K562 (cell line): ENCODE results near the gene MN1. TPM values are rescaled to one million over a fixed set of nuclear protein-coding genes. Genes with fewer than 3 reads are reported as not detected.

ENCODE experiments used
- ATAC-seq: fragments of 200-7000 bp; cut with Tn5 transposase; 3 replicates; pipeline ENCODE4 v1.9.1; 2020; ENCODE audit warnings: moderate library complexity
- BruUV-seq: library from RNA; stranded (reverse); fragments of 400-500 nt; replicated peaks from 2 replicates; lab custom pipeline; 2021; lab: Mats Ljungman, UMichigan
- CTCF ChIA-PET: fragments of 300-600 bp; formaldehyde crosslinking; extraction: SDS; loops from one replicate; lab custom pipeline; 2021; ENCODE audit warnings: low intra/inter-chr PET ratio; lab: Yijun Ruan, JAX
- POLR2A ChIA-PET: fragments of 300-600, 350-650 bp; sonication (Branson Sonifier 250); formaldehyde crosslinking; extraction: SDS; loops from one replicate; lab custom pipeline; 2021; ENCODE audit warnings: antibody characterized with exemption, inconsistent platforms; lab: Yijun Ruan, JAX
- DNase-seq, 4 experiments: peaks; one replicate each; pipeline versions ENCODE4 v3.0.0 to v3.0.0-alpha.2; 2011 to 2018; ENCODE audit warnings: low spot score in 3 of 4, mixed read lengths in 3 of 4; ENCODE audit errors: extremely low read depth in 1 of 4
- FAIRE-seq: peaks from 2 replicates; lab custom pipeline; 2011; peaks lifted over from hg19 to GRCh38; lab: Jason Lieb, UNC
- H2AFZ ChIP-seq: 2 replicates; pipeline ENCODE4 v1.6.0; 2011; ENCODE audit warnings: low read depth, low read length, control low read depth, inconsistent platforms
- H3K27ac ChIP-seq: fragments of 200-600 bp; 3 replicates; pipeline ENCODE4 v1.8.0; 2011; ENCODE audit warnings: low read depth, mild to moderate bottlenecking, control low read depth, inconsistent platforms, low read length, moderate library complexity, mixed read lengths; ENCODE audit errors: extremely low read depth
- H3K27me3 ChIP-seq, 2 experiments: fragments of 300-600 bp in 1 of 2; 2 replicates in 1 of 2; 3 replicates in 1 of 2; pipeline versions ENCODE4 v1.6.0 to v1.8.0; 2011; ENCODE audit warnings: inconsistent platforms in 2 of 2, low read length in 2 of 2, mild to moderate bottlenecking in 1 of 2, mixed read lengths in 1 of 2, moderate library complexity in 1 of 2; ENCODE audit not compliant: control insufficient read depth in 2 of 2, insufficient read depth in 2 of 2
- H3K36me3 ChIP-seq: fragments of 300-600 bp; 3 replicates; pipeline ENCODE4 v1.8.0; 2011; ENCODE audit warnings: mild to moderate bottlenecking, low read length, inconsistent platforms; ENCODE audit not compliant: control insufficient read depth, insufficient read depth
- H3K4me1 ChIP-seq, 2 experiments: fragments of 200-600 bp in 1 of 2; replicated peaks in 1 of 2; 2 replicates in 1 of 2; 3 replicates in 1 of 2; pipeline versions ENCODE4 v1.5.1 to v1.8.0; 2011; ENCODE audit warnings: inconsistent platforms in 2 of 2, low read length in 2 of 2, mild to moderate bottlenecking in 1 of 2, mixed read lengths in 1 of 2, moderate library complexity in 1 of 2; ENCODE audit not compliant: control insufficient read depth in 2 of 2, insufficient read depth in 2 of 2
- H3K4me2 ChIP-seq: 2 replicates; pipeline ENCODE4 v1.6.1; 2011; ENCODE audit warnings: low read length, control low read depth, inconsistent platforms, mixed read lengths; ENCODE audit not compliant: insufficient read depth
- H3K4me3 ChIP-seq: fragments of 200-600 bp; sonication (generic), shearing (Covaris generic); 2 replicates; pipeline ENCODE4 v1.5.1; 2016; ENCODE audit warnings: control low read depth, inconsistent platforms
- H3K79me2 ChIP-seq: fragments of 200-600 bp; 3 replicates; pipeline ENCODE4 v1.8.0; 2011; ENCODE audit warnings: low read length, inconsistent platforms; ENCODE audit not compliant: control insufficient read depth, insufficient read depth
- H3K9ac ChIP-seq, 2 experiments: 2 replicates each; pipeline versions ENCODE4 v1.6.0 to v1.6.1; 2011; ENCODE audit warnings: low read depth in 2 of 2, low read length in 2 of 2, control low read depth in 1 of 2, inconsistent platforms in 1 of 2, mild to moderate bottlenecking in 1 of 2, mixed read lengths in 1 of 2; ENCODE audit not compliant: insufficient read depth in 1 of 2
- H3K9me1 ChIP-seq: one replicate; pipeline ENCODE4 v1.6.0; 2011; ENCODE audit warnings: inconsistent platforms, mild to moderate bottlenecking, low read length, moderate library complexity; ENCODE audit not compliant: control insufficient read depth, insufficient read depth
- H3K9me3 ChIP-seq: replicated peaks from 2 replicates; pipeline ENCODE4 v1.5.1; 2011; ENCODE audit warnings: low read depth, low read length, inconsistent platforms; ENCODE audit not compliant: control insufficient read depth, insufficient read depth
- H4K20me1 ChIP-seq: replicated peaks from 2 replicates; pipeline ENCODE4 v1.6.1; 2011; ENCODE audit warnings: low read length, inconsistent platforms, mixed read lengths; ENCODE audit not compliant: control insufficient read depth, insufficient read depth
- BCOR ChIP-seq: fragments of 450-650 bp; IDR thresholded peaks from 2 replicates; pipeline ENCODE4 v1.6.1; 2016
- HDAC2 ChIP-seq: fragments of 450-650 bp; IDR thresholded peaks from 2 replicates; pipeline ENCODE4 v1.6.1; 2016; ENCODE audit warnings: mild to moderate bottlenecking
- HLTF ChIP-seq: fragments of 450-650 bp; IDR thresholded peaks from 2 replicates; pipeline ENCODE4 v1.6.1; 2016
- KDM1A ChIP-seq, 2 experiments: fragments of 450-650 bp; IDR thresholded peaks; 2 replicates each; pipeline ENCODE4 v1.6.1; 2016; ENCODE audit warnings: mild to moderate bottlenecking in 2 of 2
- MIER1 ChIP-seq: fragments of 450-650 bp; IDR thresholded peaks from 2 replicates; pipeline ENCODE4 v1.6.1; 2016; ENCODE audit warnings: antibody characterized with exemption, mild to moderate bottlenecking, low read depth
- MTF1 ChIP-seq: fragments of 250-450 bp; sonication (Bioruptor Pico); IDR thresholded peaks from 2 replicates; pipeline ENCODE4 v1.9.0; 2021; ENCODE audit warnings: moderate library complexity, mild to moderate bottlenecking, inconsistent platforms, borderline replicate concordance
- NELFE ChIP-seq: IDR thresholded peaks from 2 replicates; pipeline ENCODE4 v1.6.1; 2011; ENCODE audit warnings: mild to moderate bottlenecking; ENCODE audit not compliant: insufficient read depth, insufficient read length
- NFIC ChIP-seq: fragments of 450-650 bp; IDR thresholded peaks from 2 replicates; pipeline ENCODE4 v1.6.1; 2017; ENCODE audit warnings: mild to moderate bottlenecking, inconsistent platforms
- RB1 ChIP-seq: fragments of 450-650 bp; IDR thresholded peaks from 2 replicates; pipeline ENCODE4 v1.6.1; 2017; ENCODE audit warnings: low read depth, mild to moderate bottlenecking
- RBM25 ChIP-seq: fragments of 200-400 bp; formaldehyde crosslinking; IDR thresholded peaks from 2 replicates; pipeline ENCODE4 v1.6.1; 2018; ENCODE audit warnings: low read length, low read depth, moderate library complexity; ENCODE audit not compliant: severe bottlenecking
- SMARCA5 ChIP-seq: fragments of 450-650 bp; IDR thresholded peaks from 2 replicates; pipeline ENCODE4 v1.6.1; 2016
- TCFL5 ChIP-seq: fragments of 250-450 bp; sonication (Bioruptor Pico); conservative IDR thresholded peaks from 2 replicates; pipeline ENCODE4 v1.6.1; 2021; ENCODE audit warnings: mild to moderate bottlenecking, moderate library complexity, matching md5 sums
- ZFP36 ChIP-seq: fragments of 150-350 bp; IDR thresholded peaks from 2 replicates; pipeline ENCODE4 v1.6.1; 2018; ENCODE audit warnings: low read length, low read depth; ENCODE audit not compliant: partially characterized antibody
- ZNF282 ChIP-seq: sonication (generic); formaldehyde crosslinking; IDR thresholded peaks from 2 replicates; pipeline ENCODE4 v1.8.1; 2023; ENCODE audit warnings: missing genetic modification reagents
- ZNF436 ChIP-seq: fragments of 250-450, 450-650 bp; sonication (Bioruptor Pico); formaldehyde crosslinking; IDR thresholded peaks from 2 replicates; pipeline ENCODE4 v1.7.0; 2020; ENCODE audit warnings: mild to moderate bottlenecking
- WGBS: fragments of 100-300 bp; shearing (Covaris generic); methylation state at CpG from one replicate; pipeline ENCODE4 v1.1.6; 2016; ENCODE audit warnings: low coverage, mixed read lengths; ENCODE audit not compliant: insufficient coverage; ENCODE audit errors: missing lambda C conversion rate; 5-methylcytosine and 5-hydroxymethylcytosine counted together
- in situ Hi-C: fragments of 300-500 bp; cut with MboI; formaldehyde crosslinking; loops from 4 replicates; pipeline ENCODE4 v1.15.0; 2018; ENCODE audit warnings: inconsistent platforms, mixed read lengths
- intact Hi-C: fragments of 100-400 bp; cut with micrococcal nuclease; formaldehyde crosslinking; loops from 2 replicates; pipeline ENCODE4 v1.14.2; 2022
- polyA plus RNA-seq, 8 experiments: library from polyadenylated mRNA; depleted of rRNA in 4 of 8; stranded (reverse) in 5 of 8; unstranded in 3 of 8; fragments of >200 nt; fragmentation: Nextera tagmentation in 2 of 8; fragmentation: Illumina TruSeq in 1 of 8; extraction: Ambion mirVana in 2 of 8; extraction: Trizol in 1 of 8; gene quantifications; 2 replicates each; pipeline versions ENCODE4 v1.2.1 to v1.2.3, GENCODE V29; 2011 to 2014; ENCODE audit warnings: inconsistent platforms in 1 of 8, missing spikeins in 1 of 8
- total RNA-seq, 7 experiments: library from RNA; depleted of rRNA in 6 of 7; stranded (reverse); fragments of >200 nt in 6 of 7; fragmentation: Illumina TruSeq in 2 of 7; extraction: Trizol in 2 of 7; gene quantifications; 2 replicates each; pipeline versions ENCODE4 v1.2.1 to v1.2.3, GENCODE V29; 2011 to 2021; ENCODE audit warnings: low replicate concordance in 1 of 7
- TF ChIP-seq, protein P1 (sequence below): fragments of 250-450 bp; sonication (Bioruptor Pico); IDR thresholded peaks from 2 replicates; pipeline ENCODE4 v1.4.0; 2020; ENCODE audit warnings: mild to moderate bottlenecking, moderate library complexity

The MN1 gene
- total and polyA plus RNA-seq, 9 of the 15 experiments (the other 6 are each of a cell fraction or from before 2014, with no cell fraction given), result under 0.01 to 0.05 (median 0.03) TPM; not detected in 5

DNA sequence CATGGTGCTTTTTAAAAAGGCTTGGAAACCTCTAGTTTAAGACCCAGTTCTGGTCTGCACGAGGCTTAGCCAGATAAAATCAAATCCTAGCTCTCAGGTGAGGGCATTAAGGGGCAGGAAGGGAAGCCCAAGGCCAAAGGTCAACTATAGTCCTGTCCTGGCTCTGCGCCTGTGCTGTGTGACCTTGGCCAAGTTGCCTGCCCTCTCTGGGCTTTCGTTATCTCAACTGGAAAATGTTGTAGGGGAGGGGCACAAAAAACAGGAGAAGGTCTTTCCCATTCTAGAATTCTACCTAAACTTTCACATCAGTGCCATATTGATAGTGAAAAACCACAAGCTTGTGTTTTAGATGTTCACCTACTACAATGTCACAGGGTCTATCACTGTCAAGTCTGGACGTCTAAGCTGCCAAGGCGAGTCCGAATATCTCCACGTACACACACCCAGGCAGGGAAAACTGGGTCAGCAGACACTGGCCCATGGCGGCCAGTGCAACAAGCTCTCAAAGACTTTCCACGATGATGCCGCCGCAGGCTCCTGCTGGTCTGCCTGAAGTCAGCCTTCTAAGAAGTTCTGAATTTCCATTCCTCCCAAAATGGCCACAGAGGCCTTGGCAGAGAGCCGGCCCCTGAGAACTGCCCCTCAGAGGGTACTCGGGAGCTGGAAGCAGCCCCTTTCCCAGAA, 18.0 kb downstream of the MN1 start:
- no peak for DNase-seq
- Histone ChIP-seq H3K79me2 (no peaks in the 10 kb centered on the region), H3K36me3 (no peaks in the 10 kb centered on the region), H3K9ac (no peak overlapping the region), H3K4me2 (no peak overlapping the region), H3K9me1 (no peaks in the 10 kb centered on the region), H3K4me1 (no peaks in the 10 kb centered on the region; a peak in 1 of 5 replicates), H3K27me3 (peaks cover 5 to 19% of the 10 kb centered on the region in 2 experiments; a peak in 4 of 5 replicates), H3K27ac (no peak overlapping the region), H3K9me3 (0 out of 2 replicates have a peak, but pooled peaks cover 2% of the 10 kb centered on the region), H4K20me1 (no peaks in the 10 kb centered on the region), H3K4me3 (no peak overlapping the region), H2AFZ (no peak overlapping the region)
- intact Hi-C loops (no loop called here), in situ Hi-C loops (no loop called here)
- BruUV-seq, result no TSS peak
- no peak for FAIRE-seq
- WGBS, result 40% methylated on average over 13 of the region's 13 CpGs
- TF ChIP-seq KDM1A (IDR thresholded peaks at IDR 0.05) (peak; percentile 24 to 65; a peak in 2 of 4 replicates), RBM25 (peak; percentile 85), HLTF (no peak), RB1 (no peak), TCFL5 (no peak), ZNF436 (no peak), MTF1 (CRISPR knock-in tag) (no peak), ZFP36 (peak; percentile 75), BCOR (peak; percentile 87), HDAC2 (peak; percentile 56; the same call in 1 of the 2 replicates), SMARCA5 (0 out of 2 replicates have a peak, but pooled peaks have one; percentile 24), ZNF282 (CRISPR knock-in tag) (no peak), NELFE (no peak), NFIC (peak; percentile 38; the same call in 1 of the 2 replicates), MIER1 (no peak)
- TF ChIP-seq, protein P1, sequence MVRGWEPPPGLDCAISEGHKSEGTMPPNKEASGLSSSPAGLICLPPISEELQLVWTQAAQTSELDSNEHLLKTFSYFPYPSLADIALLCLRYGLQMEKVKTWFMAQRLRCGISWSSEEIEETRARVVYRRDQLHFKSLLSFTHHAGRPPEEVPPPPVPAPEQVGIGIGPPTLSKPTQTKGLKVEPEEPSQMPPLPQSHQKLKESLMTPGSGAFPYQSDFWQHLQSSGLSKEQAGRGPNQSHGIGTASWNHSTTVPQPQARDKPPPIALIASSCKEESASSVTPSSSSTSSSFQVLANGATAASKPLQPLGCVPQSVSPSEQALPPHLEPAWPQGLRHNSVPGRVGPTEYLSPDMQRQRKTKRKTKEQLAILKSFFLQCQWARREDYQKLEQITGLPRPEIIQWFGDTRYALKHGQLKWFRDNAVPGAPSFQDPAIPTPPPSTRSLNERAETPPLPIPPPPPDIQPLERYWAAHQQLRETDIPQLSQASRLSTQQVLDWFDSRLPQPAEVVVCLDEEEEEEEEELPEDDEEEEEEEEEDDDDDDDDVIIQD (CRISPR knock-in tag), result no peak
- ChIA-PET POLR2A (interaction anchor here (0.6 to 0.7 kb wide), 2 partner anchors 12 to 102 kb away, joined by 4 read pairs; no protein-coding TSS in a partner anchor), CTCF (no interaction called here)
- no peak for ATAC-seq
